Measurements from ENCODE around the gene PIH1D1. TPM values are rescaled to one million over a fixed set of nuclear protein-coding genes. Genes with fewer than 3 reads are reported as not detected.

Gene PIH1D1
- total and polyA plus RNA-seq, 10 of the 15 experiments (the other 5 are each of a cell fraction or from before 2014, with no cell fraction given): 16.1 to 153 (median 106) TPM

DNA sequence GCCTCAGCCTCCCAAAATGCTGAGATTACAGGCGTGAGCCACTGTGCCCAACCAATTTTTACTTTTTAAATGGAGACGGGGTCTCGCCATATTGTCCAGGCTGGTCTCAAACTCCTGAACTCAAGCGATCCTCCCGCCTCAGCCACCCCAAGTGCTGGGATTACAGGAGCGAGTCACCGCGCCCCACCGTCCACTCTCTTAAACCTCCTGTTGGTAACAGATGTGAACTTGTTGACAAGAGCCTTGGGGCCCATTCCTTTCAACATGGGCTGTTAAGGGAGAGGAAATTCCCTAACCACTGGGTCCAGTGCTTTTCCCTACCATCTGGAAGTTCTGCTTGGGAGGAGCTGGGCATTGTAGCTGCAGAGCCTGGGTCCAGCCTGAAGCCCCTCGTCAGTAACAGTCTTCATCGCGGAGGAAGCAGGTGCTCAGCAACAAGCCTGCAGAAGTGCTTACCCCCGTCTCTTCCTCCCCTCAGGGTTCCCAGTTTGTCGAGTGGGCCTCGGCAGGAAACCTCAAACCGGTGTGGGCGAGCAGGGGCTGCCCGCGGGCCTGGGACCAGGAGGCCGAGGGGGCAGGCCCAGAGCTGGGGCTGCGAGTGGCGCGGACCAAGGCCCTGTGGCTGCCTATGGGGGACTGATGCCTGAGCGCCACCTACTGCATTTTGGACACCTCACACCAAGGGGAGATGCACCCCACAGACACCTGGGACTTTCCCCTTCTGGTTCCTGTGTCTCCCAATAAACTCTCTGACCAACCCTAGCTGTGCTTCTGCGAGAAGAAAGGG is 18.4 kb upstream of the PIH1D1 start (continued):
- TF ChIP-seq, protein P1, sequence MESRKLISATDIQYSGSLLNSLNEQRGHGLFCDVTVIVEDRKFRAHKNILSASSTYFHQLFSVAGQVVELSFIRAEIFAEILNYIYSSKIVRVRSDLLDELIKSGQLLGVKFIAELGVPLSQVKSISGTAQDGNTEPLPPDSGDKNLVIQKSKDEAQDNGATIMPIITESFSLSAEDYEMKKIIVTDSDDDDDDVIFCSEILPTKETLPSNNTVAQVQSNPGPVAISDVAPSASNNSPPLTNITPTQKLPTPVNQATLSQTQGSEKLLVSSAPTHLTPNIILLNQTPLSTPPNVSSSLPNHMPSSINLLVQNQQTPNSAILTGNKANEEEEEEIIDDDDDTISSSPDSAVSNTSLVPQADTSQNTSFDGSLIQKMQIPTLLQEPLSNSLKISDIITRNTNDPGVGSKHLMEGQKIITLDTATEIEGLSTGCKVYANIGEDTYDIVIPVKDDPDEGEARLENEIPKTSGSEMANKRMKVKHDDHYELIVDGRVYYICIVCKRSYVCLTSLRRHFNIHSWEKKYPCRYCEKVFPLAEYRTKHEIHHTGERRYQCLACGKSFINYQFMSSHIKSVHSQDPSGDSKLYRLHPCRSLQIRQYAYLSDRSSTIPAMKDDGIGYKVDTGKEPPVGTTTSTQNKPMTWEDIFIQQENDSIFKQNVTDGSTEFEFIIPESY (IDR thresholded peaks at IDR 0.05): no peak
- peak; percentile 71; the same call in 1 of the 2 replicates for TF ChIP-seq LARP7 (IDR thresholded peaks at IDR 0.05)
- TF ChIP-seq FOXK2 (IDR thresholded peaks at IDR 0.05): no peak
- TF ChIP-seq EZH2 (IDR thresholded peaks at IDR 0.05; ENCODE audit: borderline replicate concordance, control insufficient read depth, low read depth, low read length): no peak
- TF ChIP-seq MYB (IDR thresholded peaks at IDR 0.05; ENCODE audit: borderline replicate concordance, low read depth, low read length): no peak
- no peak for TF ChIP-seq HSF1 (IDR thresholded peaks at IDR 0.05; ENCODE audit: low read depth, low read length)
- peak; percentile 28; the same call in 1 of the 2 replicates for TF ChIP-seq TCF12 (IDR thresholded peaks at IDR 0.05; ENCODE audit: low read depth, low read length)
- TF ChIP-seq NFYA (IDR thresholded peaks at IDR 0.05; ENCODE audit: borderline replicate concordance, low read depth, low read length): no peak
- TF ChIP-seq FOS (IDR thresholded peaks at IDR 0.05; ENCODE audit: borderline replicate concordance, extremely low read depth, insufficient read length): no peak
- TF ChIP-seq ZBED1 (IDR thresholded peaks at IDR 0.05; ENCODE audit: borderline replicate concordance): no peak; the same call in 1 of the 2 replicates
- TF ChIP-seq CUX1 (IDR thresholded peaks at IDR 0.05; ENCODE audit: insufficient replicate concordance, low read depth, low read length): no peak
- TF ChIP-seq IRF4 (IDR thresholded peaks at IDR 0.05; ENCODE audit: low read depth, low read length): 0 out of 2 replicates have a peak, but pooled peaks have one; percentile 15
- TF ChIP-seq, protein P2, sequence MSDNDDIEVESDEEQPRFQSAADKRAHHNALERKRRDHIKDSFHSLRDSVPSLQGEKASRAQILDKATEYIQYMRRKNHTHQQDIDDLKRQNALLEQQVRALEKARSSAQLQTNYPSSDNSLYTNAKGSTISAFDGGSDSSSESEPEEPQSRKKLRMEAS (IDR thresholded peaks at IDR 0.05; ENCODE audit: low read depth, low read length): peak; percentile 19; the same call in 1 of the 2 replicates
- TF ChIP-seq, protein P3, sequence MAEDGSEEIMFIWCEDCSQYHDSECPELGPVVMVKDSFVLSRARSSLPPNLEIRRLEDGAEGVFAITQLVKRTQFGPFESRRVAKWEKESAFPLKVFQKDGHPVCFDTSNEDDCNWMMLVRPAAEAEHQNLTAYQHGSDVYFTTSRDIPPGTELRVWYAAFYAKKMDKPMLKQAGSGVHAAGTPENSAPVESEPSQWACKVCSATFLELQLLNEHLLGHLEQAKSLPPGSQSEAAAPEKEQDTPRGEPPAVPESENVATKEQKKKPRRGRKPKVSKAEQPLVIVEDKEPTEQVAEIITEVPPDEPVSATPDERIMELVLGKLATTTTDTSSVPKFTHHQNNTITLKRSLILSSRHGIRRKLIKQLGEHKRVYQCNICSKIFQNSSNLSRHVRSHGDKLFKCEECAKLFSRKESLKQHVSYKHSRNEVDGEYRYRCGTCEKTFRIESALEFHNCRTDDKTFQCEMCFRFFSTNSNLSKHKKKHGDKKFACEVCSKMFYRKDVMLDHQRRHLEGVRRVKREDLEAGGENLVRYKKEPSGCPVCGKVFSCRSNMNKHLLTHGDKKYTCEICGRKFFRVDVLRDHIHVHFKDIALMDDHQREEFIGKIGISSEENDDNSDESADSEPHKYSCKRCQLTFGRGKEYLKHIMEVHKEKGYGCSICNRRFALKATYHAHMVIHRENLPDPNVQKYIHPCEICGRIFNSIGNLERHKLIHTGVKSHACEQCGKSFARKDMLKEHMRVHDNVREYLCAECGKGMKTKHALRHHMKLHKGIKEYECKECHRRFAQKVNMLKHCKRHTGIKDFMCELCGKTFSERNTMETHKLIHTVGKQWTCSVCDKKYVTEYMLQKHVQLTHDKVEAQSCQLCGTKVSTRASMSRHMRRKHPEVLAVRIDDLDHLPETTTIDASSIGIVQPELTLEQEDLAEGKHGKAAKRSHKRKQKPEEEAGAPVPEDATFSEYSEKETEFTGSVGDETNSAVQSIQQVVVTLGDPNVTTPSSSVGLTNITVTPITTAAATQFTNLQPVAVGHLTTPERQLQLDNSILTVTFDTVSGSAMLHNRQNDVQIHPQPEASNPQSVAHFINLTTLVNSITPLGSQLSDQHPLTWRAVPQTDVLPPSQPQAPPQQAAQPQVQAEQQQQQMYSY (CRISPR knock-in tag; IDR thresholded peaks at IDR 0.05): no peak
- TF ChIP-seq TAF1 (IDR thresholded peaks at IDR 0.05; ENCODE audit: borderline replicate concordance, low read depth, low read length): no peak
- no peak for TF ChIP-seq YBX1 (IDR thresholded peaks at IDR 0.05)
- TF ChIP-seq TARDBP (IDR thresholded peaks at IDR 0.05; ENCODE audit: borderline replicate concordance): peak; percentile 63; the same call in 1 of the 2 replicates
